HFF-Myc (cell line): ENCODE results near the gene EPB41L4B.
"Not testable (repeated sequence)": the region's sequence is repeated elsewhere in the genome, so short reads cannot be mapped to it uniquely, and the experiment has no call there.

Experiments
- DNase-seq: peaks from one replicate; pipeline ENCODE4 v3.0.0-alpha.2; 2011; ENCODE audit warnings: low read depth; ENCODE audit errors: extremely low read depth
- H3K4me3 ChIP-seq: replicated peaks from 2 replicates; pipeline ENCODE4 v1.5.1; 2011; ENCODE audit warnings: low read depth, mild to moderate bottlenecking, control low read depth, low read length
- TF ChIP-seq, protein P1 (sequence below): IDR thresholded peaks from 2 replicates; pipeline ENCODE4 v1.5.1; 2012; ENCODE audit warnings: mild to moderate bottlenecking, low read depth, low read length, control low read depth; ENCODE audit errors: missing control alignments

Gene EPB41L4B

DNA sequence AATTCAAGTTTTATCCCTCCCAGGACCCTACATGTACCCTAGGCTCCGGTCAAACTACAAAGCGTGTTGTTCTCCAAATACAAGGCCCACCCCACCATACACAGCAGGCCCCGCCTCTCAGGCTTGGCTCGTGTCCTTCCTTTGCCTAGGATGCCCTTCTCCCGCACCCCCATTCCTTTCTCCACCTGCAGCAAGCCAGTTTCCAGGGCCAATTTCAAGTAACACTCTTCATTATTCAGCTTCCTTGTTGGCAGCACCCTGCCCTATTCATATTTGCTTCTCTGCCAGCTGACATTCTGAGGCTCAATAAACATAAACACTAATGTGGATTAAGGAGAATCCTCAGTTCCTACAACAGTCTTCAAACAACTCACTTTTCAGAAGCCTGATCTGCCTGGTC is 31.7 kb downstream of the EPB41L4B start:
- no peak for DNase-seq
- no peak overlapping the region for H3K4me3 ChIP-seq
- TF ChIP-seq, protein P1, sequence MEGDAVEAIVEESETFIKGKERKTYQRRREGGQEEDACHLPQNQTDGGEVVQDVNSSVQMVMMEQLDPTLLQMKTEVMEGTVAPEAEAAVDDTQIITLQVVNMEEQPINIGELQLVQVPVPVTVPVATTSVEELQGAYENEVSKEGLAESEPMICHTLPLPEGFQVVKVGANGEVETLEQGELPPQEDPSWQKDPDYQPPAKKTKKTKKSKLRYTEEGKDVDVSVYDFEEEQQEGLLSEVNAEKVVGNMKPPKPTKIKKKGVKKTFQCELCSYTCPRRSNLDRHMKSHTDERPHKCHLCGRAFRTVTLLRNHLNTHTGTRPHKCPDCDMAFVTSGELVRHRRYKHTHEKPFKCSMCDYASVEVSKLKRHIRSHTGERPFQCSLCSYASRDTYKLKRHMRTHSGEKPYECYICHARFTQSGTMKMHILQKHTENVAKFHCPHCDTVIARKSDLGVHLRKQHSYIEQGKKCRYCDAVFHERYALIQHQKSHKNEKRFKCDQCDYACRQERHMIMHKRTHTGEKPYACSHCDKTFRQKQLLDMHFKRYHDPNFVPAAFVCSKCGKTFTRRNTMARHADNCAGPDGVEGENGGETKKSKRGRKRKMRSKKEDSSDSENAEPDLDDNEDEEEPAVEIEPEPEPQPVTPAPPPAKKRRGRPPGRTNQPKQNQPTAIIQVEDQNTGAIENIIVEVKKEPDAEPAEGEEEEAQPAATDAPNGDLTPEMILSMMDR: no peak

DNA sequence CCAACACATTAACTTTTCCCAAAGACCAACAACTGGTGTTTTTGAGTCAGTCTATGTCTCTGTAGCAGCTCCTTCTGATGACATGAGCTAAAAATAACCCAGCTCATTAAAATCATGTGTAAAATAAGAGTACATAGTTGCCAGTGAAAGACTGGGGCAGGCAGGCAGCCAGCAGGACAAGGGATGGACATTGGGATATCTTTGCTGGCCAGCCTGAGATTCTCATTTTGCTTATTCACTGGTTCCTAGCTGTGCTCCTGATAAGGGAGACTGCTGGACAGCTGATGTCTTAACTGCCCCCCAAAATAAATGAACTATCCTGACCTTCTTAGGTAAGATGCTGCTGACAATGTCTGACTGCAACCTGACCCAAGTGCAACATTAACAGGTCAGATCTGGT is 33.9 kb downstream of the EPB41L4B start:
- DNase-seq: no peak
- no peak overlapping the region for H3K4me3 ChIP-seq
- TF ChIP-seq, protein P1: no peak

DNA sequence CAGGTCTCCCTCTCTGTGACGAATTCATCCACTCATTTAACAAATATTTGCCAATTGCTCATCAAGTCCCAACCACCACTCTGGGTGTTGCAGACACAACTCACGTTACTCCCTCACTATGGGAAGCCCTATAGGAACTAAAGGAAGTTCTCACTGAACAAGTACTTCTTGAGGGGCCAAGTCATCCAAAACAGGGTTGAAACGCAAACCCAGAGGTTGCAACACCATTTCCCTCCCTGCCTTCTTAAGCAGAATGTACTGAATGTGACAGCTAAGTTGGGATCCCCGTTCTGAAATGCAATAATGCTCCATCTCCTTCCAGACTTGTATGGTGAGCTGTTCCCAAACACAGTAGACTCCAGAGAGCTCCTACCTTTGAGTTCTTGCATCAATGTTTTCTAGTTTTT is 34.3 kb downstream of the EPB41L4B start:
- no peak for DNase-seq
- TF ChIP-seq, protein P1: no peak
- H3K4me3 ChIP-seq: no peak overlapping the region

DNA sequence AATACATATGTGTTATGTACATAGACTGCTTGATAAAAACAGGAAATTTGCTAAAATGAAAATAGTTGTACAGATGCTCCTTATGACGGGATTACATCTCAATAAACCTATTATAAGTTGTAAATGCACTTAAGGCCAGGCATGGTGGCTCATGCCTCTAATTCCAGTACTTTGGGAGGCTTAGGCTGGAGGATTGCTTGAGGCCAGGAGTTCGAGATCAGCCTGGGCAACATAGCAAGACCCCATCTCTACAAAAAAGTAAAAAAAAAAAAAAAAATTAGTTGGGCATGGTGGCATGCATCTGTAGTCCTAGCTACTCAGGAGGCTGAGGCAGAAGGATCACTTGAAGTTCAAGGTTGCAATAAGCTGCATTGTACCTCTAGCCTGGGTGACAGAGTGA is 37.2 kb downstream of the EPB41L4B start:
- not testable (repeated sequence) for DNase-seq, H3K4me3 ChIP-seq

DNA sequence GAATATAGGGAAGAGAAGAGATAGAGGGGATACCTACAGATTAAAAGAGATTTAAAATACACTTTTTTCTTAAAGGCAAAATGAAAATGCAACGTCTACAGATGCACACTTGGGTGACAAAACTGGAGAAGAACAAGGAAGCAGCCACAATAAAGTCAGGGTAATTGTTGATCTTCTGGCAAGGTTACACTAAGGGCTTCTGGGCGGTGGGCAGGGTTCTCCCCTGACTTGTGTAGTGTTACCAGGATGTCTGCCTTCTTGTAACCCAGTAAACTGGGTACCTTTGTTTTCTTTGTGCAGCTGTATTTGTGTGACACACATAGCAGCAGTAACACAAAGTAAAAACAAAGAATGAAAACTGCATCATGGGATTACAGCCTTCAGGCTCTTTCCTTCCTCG is 37.8 kb downstream of the EPB41L4B start:
- no peak for DNase-seq
- no peak overlapping the region for H3K4me3 ChIP-seq
- TF ChIP-seq, protein P1: no peak

DNA sequence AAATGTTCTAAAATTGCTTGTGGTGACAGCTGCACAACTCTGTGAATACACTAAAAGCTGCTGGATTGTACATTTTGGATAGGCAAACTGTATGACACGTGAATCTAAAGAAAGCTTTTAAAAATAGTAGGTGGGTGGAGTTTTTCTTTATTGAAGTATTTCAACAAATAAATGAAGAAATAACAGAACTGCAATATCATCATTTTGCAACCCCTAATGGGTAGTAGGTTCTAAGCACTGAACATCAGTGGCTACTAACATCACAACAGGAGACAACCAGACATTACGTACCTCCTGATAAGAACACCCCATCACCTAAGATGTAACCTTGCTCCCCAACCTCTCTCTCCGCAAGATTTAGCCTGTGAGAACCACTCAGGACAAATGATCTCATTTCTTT is 38.6 kb downstream of the EPB41L4B start:
- DNase-seq: no peak
- H3K4me3 ChIP-seq: no peak overlapping the region
- TF ChIP-seq, protein P1: no peak

DNA sequence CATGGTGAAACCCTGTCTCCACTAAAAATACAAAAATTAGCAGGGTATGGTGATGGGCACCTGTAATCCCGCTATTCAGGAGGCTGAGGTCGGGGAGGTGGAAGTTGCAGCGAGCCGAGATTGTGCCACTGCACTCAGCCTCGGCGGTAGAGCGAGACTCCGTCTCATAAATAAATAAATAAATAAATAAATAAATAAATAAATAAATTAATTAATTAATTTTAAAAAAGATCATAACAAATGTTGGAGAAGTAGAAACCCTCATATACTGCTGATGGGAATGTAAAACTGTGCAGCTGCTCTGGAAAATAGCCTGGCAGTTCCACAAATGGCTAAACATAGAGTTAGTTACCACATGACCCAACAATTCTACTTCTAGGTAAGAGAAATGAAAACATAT is 39.3 kb downstream of the EPB41L4B start:
- DNase-seq: no peak
- H3K4me3 ChIP-seq: no peak overlapping the region
- TF ChIP-seq, protein P1: no peak
